Measurements from ENCODE around the gene PI4KA. TPM values are rescaled to one million over a fixed set of nuclear protein-coding genes. Genes with fewer than 3 reads are reported as not detected.

The PI4KA gene
- total RNA-seq, 1 experiment from 2014 or later = 65.8 TPM

- H3K23ac ChIP-seq (ENCODE audit: insufficient read length, low read depth, low read length) = no peak overlapping the region
- no peak overlapping the region for H2BK12ac ChIP-seq (ENCODE audit: insufficient read length, low read depth, low read length)
- no CpG with 5 or more reads among the region's 3 CpGs for WGBS (ENCODE audit: extremely low coverage, insufficient read length, low lambda C conversion rate)
- H3K14ac ChIP-seq (ENCODE audit: insufficient read depth, low read length) = no peak overlapping the region
- H3K56ac ChIP-seq (ENCODE audit: insufficient read length, low read depth, low read length) = no peak overlapping the region
- H2AFZ ChIP-seq (ENCODE audit: low read length) = no peak overlapping the region
- no peaks in the 10 kb centered on the region for H3K27me3 ChIP-seq (ENCODE audit: insufficient read depth, low read length)
- no peak overlapping the region for H3K27ac ChIP-seq (ENCODE audit: insufficient read length, low read depth, low read length)
- H4K8ac ChIP-seq (replicated peaks; ENCODE audit: insufficient read length, low read depth, low read length) = no peak overlapping the region
- H3K36me3 Mint-ChIP-seq (ENCODE audit: insufficient read depth in 1 of 3, low read depth in 3 of 3) = peaks cover 0 to 6% (median 3%) of the 10 kb centered on the region in 3 experiments; a peak in 1 of 7 replicates
- H3K4me1 Mint-ChIP-seq = peaks cover 21 to 30% of the 10 kb centered on the region in 2 experiments
- H3K9ac ChIP-seq (ENCODE audit: extremely low read depth, insufficient read length, low read length) = no peak overlapping the region
- H3K27ac Mint-ChIP-seq = no peak overlapping the region
- H3K79me2 ChIP-seq (ENCODE audit: insufficient read depth, low read length) = no peaks in the 10 kb centered on the region
- no peak overlapping the region for H3K18ac ChIP-seq (ENCODE audit: insufficient read length, low read depth, low read length)
- H2BK20ac ChIP-seq (ENCODE audit: low read depth, low read length, poor library complexity, severe bottlenecking) = no peak overlapping the region
- H3T11ph ChIP-seq (ENCODE audit: low read length) = no peak overlapping the region
- H2BK120ac ChIP-seq (ENCODE audit: low read depth, low read length, poor library complexity, severe bottlenecking) = no peak overlapping the region
- no peak overlapping the region for H4K91ac ChIP-seq (ENCODE audit: insufficient read length, low read depth, low read length)
- no peak overlapping the region for H3K4me2 ChIP-seq (ENCODE audit: insufficient read depth, insufficient read length, low read length)
- H4K5ac ChIP-seq (ENCODE audit: insufficient read length, low read depth, low read length) = no peak overlapping the region
- H4K20me1 ChIP-seq (ENCODE audit: control insufficient read depth, insufficient read depth, insufficient read length) = no peaks in the 10 kb centered on the region
- no peak overlapping the region for H2BK5ac ChIP-seq (ENCODE audit: insufficient read length, low read length)
- H3K79me1 ChIP-seq (ENCODE audit: insufficient read depth, low read depth, low read length, poor library complexity, severe bottlenecking) = no peaks in the 10 kb centered on the region
- no peak overlapping the region for H2AK5ac ChIP-seq (ENCODE audit: insufficient read length, low read length)
- no peak overlapping the region for H3K4me3 Mint-ChIP-seq
- DNase-seq = no peak
- H2BK15ac ChIP-seq (ENCODE audit: low read depth, low read length) = no peak overlapping the region
- no peaks in the 10 kb centered on the region for H3K9me3 ChIP-seq (ENCODE audit: control insufficient read depth, low read depth, low read length)
- H3K4ac ChIP-seq (ENCODE audit: low read depth, low read length) = no peak overlapping the region
- no peaks in the 10 kb centered on the region for H3K27me3 Mint-ChIP-seq (ENCODE audit: low read depth)
- no peaks in the 10 kb centered on the region for H3K23me2 ChIP-seq (ENCODE audit: insufficient read length, low read depth, low read length, poor library complexity, severe bottlenecking)
- no peaks in the 10 kb centered on the region; the same call in none of the 2 replicates for H3K4me1 ChIP-seq (ENCODE audit: insufficient read depth, low read length)
- H3K9me3 Mint-ChIP-seq = no peaks in the 10 kb centered on the region
- TF ChIP-seq CTCF (conservative IDR thresholded peaks at IDR 0.05) = no peak
These were observed 75.3 kb downstream of the PI4KA start for GRCh38 chr22:20783300-20783673.
